Immature natural killer cell (primary cell): Measurements from ENCODE around the gene CACNG8. TPM values are rescaled to one million over a fixed set of nuclear protein-coding genes. Genes with fewer than 3 reads are reported as not detected.

Source experiments
- DNase-seq, 3 donors: peaks; one replicate each; pipeline ENCODE4 v3.0.0; 2022; ENCODE audit warnings: mixed read lengths in 1 of 3
- H3K27ac Mint-ChIP-seq, 6 donors: one replicate each; pipeline ENCODE4 v1.8.0; 2020; ENCODE audit warnings: mixed read lengths in 6 of 6, mild to moderate bottlenecking in 5 of 6, inconsistent platforms in 4 of 6, moderate library complexity in 3 of 6
- H3K27me3 Mint-ChIP-seq, 3 donors: one replicate each; pipeline ENCODE4 v1.8.0; 2020 to 2021; ENCODE audit warnings: low read depth in 3 of 3, mild to moderate bottlenecking in 3 of 3, mixed read lengths in 3 of 3, moderate library complexity in 3 of 3, inconsistent platforms in 1 of 3
- H3K36me3 Mint-ChIP-seq, 3 donors: one replicate each; pipeline ENCODE4 v1.8.0; 2020; ENCODE audit warnings: mixed read lengths in 3 of 3, inconsistent platforms in 2 of 3, mild to moderate bottlenecking in 2 of 3
- H3K4me1 Mint-ChIP-seq, 2 donors: one replicate each; pipeline ENCODE4 v1.8.0; 2020; ENCODE audit warnings: inconsistent platforms in 2 of 2, mild to moderate bottlenecking in 2 of 2, mixed read lengths in 2 of 2, moderate library complexity in 1 of 2
- H3K4me3 Mint-ChIP-seq, 5 donors: one replicate each; pipeline ENCODE4 v1.8.0; 2020; ENCODE audit warnings: mild to moderate bottlenecking in 5 of 5, mixed read lengths in 5 of 5, inconsistent platforms in 3 of 5, moderate library complexity in 3 of 5
- H3K9me3 Mint-ChIP-seq, 6 donors: one replicate each; pipeline ENCODE4 v1.8.0; 2020; ENCODE audit warnings: mild to moderate bottlenecking in 6 of 6, mixed read lengths in 6 of 6, inconsistent platforms in 4 of 6, moderate library complexity in 3 of 6
- polyA plus RNA-seq, 3 donors: library from polyadenylated mRNA; unstranded; fragments of 300-500 nt; fragmentation: Illumina TruSeq; gene quantifications; one replicate each; pipeline ENCODE4 v1.2.3, GENCODE V29; 2021

Gene CACNG8
- polyA plus RNA-seq, 3 donors from 2014 or later = not detected

- Mint-ChIP-seq H3K9me3 (peaks cover 0 to 2% (median 0%) of the 10 kb centered on the region in 6 donors), H3K27ac (no peak within 1 kb of the TSS), H3K4me3 (peak within 1 kb of the TSS in 4 of 5 donors; percentile 10 to 47 (median 19)), H3K36me3 (no peaks in the 10 kb centered on the region), H3K27me3 (peaks cover 2 to 27% (median 20%) of the 10 kb centered on the region in 3 donors), H3K4me1 (peaks cover 0 to 5% of the 10 kb centered on the region in 2 donors)
- no peak for DNase-seq
These were observed 28.7 kb downstream of the CACNG8 start, which contains the start of gene CACNG6 for GRCh38 chr19:53991224-53992113. Gene CACNG6 (plus strand): TSS chr19:53991637. CDS start chr19:53992878, 1,241 bp downstream.

- Mint-ChIP-seq H3K4me1 (peaks cover 0 to 5% of the 10 kb centered on the region in 2 donors), H3K36me3 (no peaks in the 10 kb centered on the region), H3K4me3 (peak overlapping the region in 4 of 5 donors; percentile 10 to 47 (median 19)), H3K27ac (no peak overlapping the region), H3K9me3 (peaks cover 0 to 2% (median 0%) of the 10 kb centered on the region in 6 donors), H3K27me3 (peaks cover 2 to 28% (median 20%) of the 10 kb centered on the region in 3 donors)
- DNase-seq = no peak
These were observed 29.5 kb downstream of the CACNG8 start for GRCh38 chr19:53992211-53992610.

GRCh38 chr19:53992815-53993214, 30.1 kb downstream of the CACNG8 start:
- no peak for DNase-seq
- Mint-ChIP-seq H3K4me1 (peaks cover 0 to 5% of the 10 kb centered on the region in 2 donors), H3K27me3 (peaks cover 2 to 28% (median 23%) of the 10 kb centered on the region in 3 donors), H3K4me3 (no peak overlapping the region), H3K9me3 (peaks cover 0 to 2% (median 0%) of the 10 kb centered on the region in 6 donors), H3K36me3 (no peaks in the 10 kb centered on the region), H3K27ac (no peak overlapping the region)

GRCh38 chr19:53993448-53993847, 30.7 kb downstream of the CACNG8 start:
- DNase-seq = no peak
- Mint-ChIP-seq H3K4me3 (no peak overlapping the region), H3K9me3 (peaks cover 0 to 2% (median 0%) of the 10 kb centered on the region in 6 donors), H3K27me3 (peaks cover 2 to 28% (median 23%) of the 10 kb centered on the region in 3 donors), H3K27ac (no peak overlapping the region), H3K4me1 (peaks cover 0 to 5% of the 10 kb centered on the region in 2 donors), H3K36me3 (no peaks in the 10 kb centered on the region)

- peaks cover 0 to 5% of the 10 kb centered on the region in 2 donors for H3K4me1 Mint-ChIP-seq
- no peaks in the 10 kb centered on the region for H3K36me3 Mint-ChIP-seq
- no peak for DNase-seq
- no peak overlapping the region for H3K4me3 Mint-ChIP-seq
- peaks cover 2 to 22% (median 20%) of the 10 kb centered on the region in 3 donors for H3K27me3 Mint-ChIP-seq
- H3K27ac Mint-ChIP-seq = no peak overlapping the region
- no peaks in the 10 kb centered on the region for H3K9me3 Mint-ChIP-seq
These were observed 32.1 kb downstream of the CACNG8 start for GRCh38 chr19:53994811-53995210.

- no peaks in the 10 kb centered on the region for H3K36me3 Mint-ChIP-seq
- no peaks in the 10 kb centered on the region for H3K4me1 Mint-ChIP-seq
- no peak for DNase-seq
- H3K4me3 Mint-ChIP-seq = no peak overlapping the region
- H3K27me3 Mint-ChIP-seq = peaks cover 5 to 27% (median 21%) of the 10 kb centered on the region in 3 donors
- no peaks in the 10 kb centered on the region for H3K9me3 Mint-ChIP-seq
- H3K27ac Mint-ChIP-seq = no peak overlapping the region
These were observed 35.5 kb downstream of the CACNG8 start for GRCh38 chr19:53998223-53998622.

- DNase-seq = no peak
- H3K4me3 Mint-ChIP-seq = no peak overlapping the region
- no peak overlapping the region for H3K27ac Mint-ChIP-seq
- H3K36me3 Mint-ChIP-seq = no peaks in the 10 kb centered on the region
- no peaks in the 10 kb centered on the region for H3K4me1 Mint-ChIP-seq
- peaks cover 3 to 30% (median 12%) of the 10 kb centered on the region in 3 donors for H3K27me3 Mint-ChIP-seq
- no peaks in the 10 kb centered on the region for H3K9me3 Mint-ChIP-seq
These were observed 37.0 kb downstream of the CACNG8 start for GRCh38 chr19:53999694-54000093.

- Mint-ChIP-seq H3K4me3 (no peak overlapping the region), H3K9me3 (no peaks in the 10 kb centered on the region), H3K27me3 (peaks cover 5 to 20% (median 10%) of the 10 kb centered on the region in 3 donors), H3K27ac (no peak overlapping the region), H3K36me3 (no peaks in the 10 kb centered on the region), H3K4me1 (no peaks in the 10 kb centered on the region)
- no peak for DNase-seq
These were observed 38.8 kb downstream of the CACNG8 start for GRCh38 chr19:54001496-54001895.

- H3K27me3 Mint-ChIP-seq = peaks cover 5 to 20% (median 8%) of the 10 kb centered on the region in 3 donors
- no peak overlapping the region for H3K27ac Mint-ChIP-seq
- H3K4me1 Mint-ChIP-seq = no peaks in the 10 kb centered on the region
- no peaks in the 10 kb centered on the region for H3K9me3 Mint-ChIP-seq
- DNase-seq = no peak
- no peaks in the 10 kb centered on the region for H3K36me3 Mint-ChIP-seq
- H3K4me3 Mint-ChIP-seq = no peak overlapping the region
These were observed 40.0 kb downstream of the CACNG8 start for GRCh38 chr19:54002495-54003315.

GRCh38 chr19:54009440-54009839, 46.7 kb downstream of the CACNG8 start:
- H3K9me3 Mint-ChIP-seq = no peaks in the 10 kb centered on the region
- no peaks in the 10 kb centered on the region for H3K4me1 Mint-ChIP-seq
- H3K4me3 Mint-ChIP-seq = no peak overlapping the region
- peaks cover 4 to 8% (median 5%) of the 10 kb centered on the region in 3 donors for H3K27me3 Mint-ChIP-seq
- no peak overlapping the region for H3K27ac Mint-ChIP-seq
- H3K36me3 Mint-ChIP-seq = no peaks in the 10 kb centered on the region
- DNase-seq = no peak

- Mint-ChIP-seq H3K9me3 (no peaks in the 10 kb centered on the region), H3K4me3 (no peak overlapping the region), H3K27me3 (peaks cover 7 to 10% (median 8%) of the 10 kb centered on the region in 3 donors), H3K36me3 (no peaks in the 10 kb centered on the region), H3K27ac (no peak overlapping the region), H3K4me1 (no peaks in the 10 kb centered on the region)
- no peak for DNase-seq
These were observed 47.7 kb downstream of the CACNG8 start for GRCh38 chr19:54010474-54010873.

GRCh38 chr19:54011507-54012211, 48.9 kb downstream of the CACNG8 start:
- H3K4me3 Mint-ChIP-seq = no peak overlapping the region
- H3K27me3 Mint-ChIP-seq = peaks cover 6 to 16% (median 7%) of the 10 kb centered on the region in 3 donors
- no peaks in the 10 kb centered on the region for H3K4me1 Mint-ChIP-seq

GRCh38 chr19:54013866-54014265, 51.1 kb downstream of the CACNG8 start:
- DNase-seq = no peak
- no peak overlapping the region for H3K4me3 Mint-ChIP-seq
- H3K27ac Mint-ChIP-seq = no peak overlapping the region
- H3K36me3 Mint-ChIP-seq = no peaks in the 10 kb centered on the region
- no peaks in the 10 kb centered on the region for H3K4me1 Mint-ChIP-seq
- no peaks in the 10 kb centered on the region for H3K9me3 Mint-ChIP-seq
- H3K27me3 Mint-ChIP-seq = peaks cover 2 to 18% (median 7%) of the 10 kb centered on the region in 3 donors

More at GRCh38 chr19:54011507-54012211, 48.9 kb downstream of the CACNG8 start:
- H3K27ac Mint-ChIP-seq = no peak overlapping the region
- no peaks in the 10 kb centered on the region for H3K9me3 Mint-ChIP-seq
- H3K36me3 Mint-ChIP-seq = no peaks in the 10 kb centered on the region
- no peak for DNase-seq
